SU-DHL-6 (cell line): ENCODE results near the gene ANKRD44.

ENCODE experiments used
- H2AFZ ChIP-seq: fragments of 200-600 bp; sonication (generic); 2 replicates; pipeline ENCODE4 v1.6.1; 2014; ENCODE audit warnings: low read depth, mild to moderate bottlenecking, moderate library complexity, mixed read lengths, antibody characterized with exemption, low read length; ENCODE audit not compliant: severe bottlenecking
- H3F3A ChIP-seq: fragments of 200-600 bp; shearing (Covaris generic); 2 replicates; pipeline ENCODE4 v1.6.0; 2016; ENCODE audit warnings: antibody characterized with exemption, mild to moderate bottlenecking; ENCODE audit not compliant: insufficient read depth
- H3K27ac ChIP-seq: fragments of 200-600 bp; sonication (generic); 2 replicates; pipeline ENCODE4 v1.5.1; 2016; ENCODE audit warnings: low read depth, mild to moderate bottlenecking, low read length, moderate library complexity, mixed read lengths
- H3K27me3 ChIP-seq: fragments of 200-600 bp; sonication (generic), shearing (Covaris generic); 2 replicates; pipeline ENCODE4 v1.6.0; 2014; ENCODE audit warnings: mild to moderate bottlenecking, low read length
- H3K36me3 ChIP-seq: fragments of 200-600 bp; sonication (generic); 2 replicates; pipeline ENCODE4 v1.6.1; 2014; ENCODE audit warnings: mild to moderate bottlenecking, low read length, mixed read lengths
- H3K4me2 ChIP-seq: fragments of 300-600, 200-600 bp; shearing (Covaris generic), sonication (generic); 2 replicates; pipeline ENCODE4 v1.6.0; 2014; ENCODE audit warnings: low read length, low read depth, mild to moderate bottlenecking; ENCODE audit not compliant: poor library complexity, severe bottlenecking
- H3K4me3 ChIP-seq: fragments of 200-600 bp; sonication (generic); 2 replicates; pipeline ENCODE4 v1.5.1; 2014; ENCODE audit warnings: antibody characterized with exemption, low read length, mild to moderate bottlenecking, mixed read lengths; ENCODE audit not compliant: insufficient read depth, poor library complexity, severe bottlenecking
- H3K79me2 ChIP-seq: fragments of 200-600 bp; sonication (generic); 2 replicates; pipeline ENCODE4 v1.6.1; 2014; ENCODE audit warnings: mild to moderate bottlenecking, low read length, moderate library complexity; ENCODE audit not compliant: insufficient read depth
- H3K9ac ChIP-seq: fragments of 200-600 bp; sonication (generic); 2 replicates; pipeline ENCODE4 v1.7.0; 2014; ENCODE audit warnings: mild to moderate bottlenecking, low read length
- H3K9me2 ChIP-seq: fragments of 200-600 bp; sonication (generic); replicated peaks from 2 replicates; pipeline ENCODE4 v1.6.1; 2014; ENCODE audit warnings: low read length; ENCODE audit not compliant: insufficient read depth
- H3K9me3 ChIP-seq: fragments of 200-600 bp; sonication (generic); 2 replicates; pipeline ENCODE4 v1.6.1; 2014; ENCODE audit warnings: low read length, mixed read lengths; ENCODE audit not compliant: insufficient read depth
- H4K20me1 ChIP-seq: fragments of 200-600 bp; sonication (generic); 2 replicates; pipeline ENCODE4 v1.6.1; 2014; ENCODE audit warnings: low read depth, mild to moderate bottlenecking, antibody characterized with exemption, low read length, moderate library complexity, mixed read lengths
- EZH2phosphoT487 ChIP-seq: fragments of 200-600 bp; sonication (generic), shearing (Covaris generic); conservative IDR thresholded peaks from 2 replicates; pipeline ENCODE4 v1.6.1; 2018; ENCODE audit warnings: mild to moderate bottlenecking, antibody characterized with exemption, low read length, moderate library complexity, mixed read lengths
- TF ChIP-seq, protein P1 (sequence below): fragments of 200-600 bp; sonication (generic); IDR thresholded peaks from one replicate; pipeline ENCODE4 v1.5.1; 2017; ENCODE audit warnings: antibody characterized with exemption, mild to moderate bottlenecking, low read length, moderate library complexity; ENCODE audit not compliant: insufficient read depth, poor library complexity, severe bottlenecking

Gene ANKRD44

GRCh38 chr2:197312186-197312585 lies 1.6 kb upstream of the ANKRD44 start:
- Histone ChIP-seq H3K79me2 (peaks cover 34% of the 10 kb centered on the region), H3K27me3 (no peaks in the 10 kb centered on the region), H3K9me2 (no peaks in the 10 kb centered on the region), H3K27ac (no peak overlapping the region), H4K20me1 (no peaks in the 10 kb centered on the region), H3K36me3 (no peaks in the 10 kb centered on the region), H3K4me3 (no peak overlapping the region), H3F3A (peaks cover 41% of the 10 kb centered on the region), H2AFZ (no peak overlapping the region), H3K9me3 (no peaks in the 10 kb centered on the region), H3K9ac (peak overlapping the region; percentile 65; the same call in 1 of the 2 replicates), H3K4me2 (peak overlapping the region; percentile 80)
- no peak for TF ChIP-seq EZH2phosphoT487
- TF ChIP-seq, protein P1, sequence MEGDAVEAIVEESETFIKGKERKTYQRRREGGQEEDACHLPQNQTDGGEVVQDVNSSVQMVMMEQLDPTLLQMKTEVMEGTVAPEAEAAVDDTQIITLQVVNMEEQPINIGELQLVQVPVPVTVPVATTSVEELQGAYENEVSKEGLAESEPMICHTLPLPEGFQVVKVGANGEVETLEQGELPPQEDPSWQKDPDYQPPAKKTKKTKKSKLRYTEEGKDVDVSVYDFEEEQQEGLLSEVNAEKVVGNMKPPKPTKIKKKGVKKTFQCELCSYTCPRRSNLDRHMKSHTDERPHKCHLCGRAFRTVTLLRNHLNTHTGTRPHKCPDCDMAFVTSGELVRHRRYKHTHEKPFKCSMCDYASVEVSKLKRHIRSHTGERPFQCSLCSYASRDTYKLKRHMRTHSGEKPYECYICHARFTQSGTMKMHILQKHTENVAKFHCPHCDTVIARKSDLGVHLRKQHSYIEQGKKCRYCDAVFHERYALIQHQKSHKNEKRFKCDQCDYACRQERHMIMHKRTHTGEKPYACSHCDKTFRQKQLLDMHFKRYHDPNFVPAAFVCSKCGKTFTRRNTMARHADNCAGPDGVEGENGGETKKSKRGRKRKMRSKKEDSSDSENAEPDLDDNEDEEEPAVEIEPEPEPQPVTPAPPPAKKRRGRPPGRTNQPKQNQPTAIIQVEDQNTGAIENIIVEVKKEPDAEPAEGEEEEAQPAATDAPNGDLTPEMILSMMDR, result no peak

GRCh38 chr2:197311421-197312033 lies 947 bp upstream of the ANKRD44 start:
- Histone ChIP-seq H3K9ac (peak overlapping the region; percentile 65), H4K20me1 (no peaks in the 10 kb centered on the region), H3K9me2 (no peaks in the 10 kb centered on the region), H3K27ac (peak overlapping the region; percentile 4), H3K4me2 (peak overlapping the region; percentile 80), H3K36me3 (no peaks in the 10 kb centered on the region), H3K9me3 (no peaks in the 10 kb centered on the region), H3K27me3 (no peaks in the 10 kb centered on the region), H2AFZ (peak overlapping the region; percentile 52), H3K4me3 (peak overlapping the region; percentile 58), H3K79me2 (peaks cover 40% of the 10 kb centered on the region), H3F3A (peaks cover 47% of the 10 kb centered on the region)
- no peak for TF ChIP-seq EZH2phosphoT487
- TF ChIP-seq, protein P1, result no peak

DNA sequence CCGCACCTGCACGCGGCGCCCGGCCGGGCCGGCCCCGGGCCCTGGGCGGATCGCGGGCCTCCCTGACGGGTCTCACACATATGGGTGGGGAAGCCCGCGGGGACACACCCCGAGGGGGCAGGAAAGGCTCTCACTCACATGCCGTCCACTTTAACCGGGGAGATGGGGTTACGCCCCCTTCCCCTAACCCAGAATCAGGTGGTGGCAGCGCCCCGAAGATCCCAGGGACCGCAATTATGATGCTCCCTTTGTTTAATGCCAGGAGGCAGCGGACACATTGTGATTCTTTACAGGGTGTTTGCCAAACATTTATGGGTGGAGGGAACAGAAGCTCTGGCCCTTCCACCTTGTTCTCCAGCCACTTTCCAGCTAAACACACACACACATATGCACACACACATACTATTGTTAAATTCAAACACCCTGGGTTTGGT lies 424 bp upstream of the ANKRD44 start:
- no peaks in the 10 kb centered on the region for H3K9me2 ChIP-seq
- H2AFZ ChIP-seq, result peak overlapping the region; percentile 52
- H3K9ac ChIP-seq, result peak overlapping the region; percentile 65
- H4K20me1 ChIP-seq, result no peaks in the 10 kb centered on the region
- H3F3A ChIP-seq, result peaks cover 47% of the 10 kb centered on the region
- TF ChIP-seq, protein P1, result no peak
- no peak for TF ChIP-seq EZH2phosphoT487
- peaks cover 45% of the 10 kb centered on the region for H3K79me2 ChIP-seq
- H3K4me3 ChIP-seq, result peak overlapping the region; percentile 58
- H3K9me3 ChIP-seq, result no peaks in the 10 kb centered on the region
- H3K4me2 ChIP-seq, result peak overlapping the region; percentile 80
- no peaks in the 10 kb centered on the region for H3K27me3 ChIP-seq
- H3K27ac ChIP-seq, result peak overlapping the region; percentile 4
- H3K36me3 ChIP-seq, result no peaks in the 10 kb centered on the region
